HepG2 (cell line): ENCODE data around the gene CELF5. TPM values are rescaled to one million over a fixed set of nuclear protein-coding genes. Genes with fewer than 3 reads are reported as not detected.

Source experiments
- ATAC-seq: fragments of 200-7000 bp; cut with Tn5 transposase; 3 replicates; pipeline ENCODE4 v1.9.1; 2020; ENCODE audit warnings: mild to moderate bottlenecking, moderate library complexity
- BruUV-seq: library from RNA; stranded (reverse); fragments of 400-500 nt; replicated peaks from 2 replicates; lab custom pipeline; 2021; lab: Mats Ljungman, UMichigan
- CTCF ChIA-PET: fragments of 300-600 bp; formaldehyde crosslinking; extraction: SDS; loops from one replicate; lab custom pipeline; 2021; ENCODE audit warnings: low total read pairs, inconsistent platforms, low intra/inter-chr PET ratio; lab: Yijun Ruan, JAX
- POLR2A ChIA-PET: fragments of 350-600 bp; sonication (Branson Sonifier 250); formaldehyde crosslinking; loops from one replicate; lab custom pipeline; 2020; ENCODE audit warnings: antibody characterized with exemption, inconsistent platforms; lab: Yijun Ruan, JAX
- DNase-seq: peaks from one replicate; pipeline ENCODE4 v3.0.0-alpha.2; 2015; ENCODE audit warnings: low spot score
- FAIRE-seq: peaks from 3 replicates; lab custom pipeline; 2011; peaks lifted over from hg19 to GRCh38; lab: Jason Lieb, UNC
- H2AFZ ChIP-seq: one replicate; pipeline ENCODE4 v1.6.1; 2011; ENCODE audit warnings: low read length, inconsistent platforms
- H3K27ac ChIP-seq: fragments of 300-600 bp; 3 replicates; pipeline ENCODE4 v1.8.0; 2011; ENCODE audit warnings: mixed run types, mild to moderate bottlenecking, mixed read lengths, low read length, inconsistent platforms; ENCODE audit not compliant: insufficient read depth; ENCODE audit errors: extremely low read length
- H3K27me3 ChIP-seq, 2 experiments: fragments of 200-600 bp in 1 of 2; 2 replicates in 1 of 2; 3 replicates in 1 of 2; pipeline versions ENCODE4 v1.6.0 to v1.8.0; 2011; ENCODE audit warnings: low read length in 2 of 2, mild to moderate bottlenecking in 2 of 2, moderate library complexity in 2 of 2, inconsistent platforms in 1 of 2; ENCODE audit not compliant: insufficient read depth in 2 of 2, control insufficient read depth in 1 of 2
- H3K36me3 ChIP-seq, 2 experiments: fragments of 200-600 bp in 1 of 2; replicated peaks in 1 of 2; 2 replicates in 1 of 2; 3 replicates in 1 of 2; pipeline versions ENCODE4 v1.5.1 to v1.8.0; 2011; ENCODE audit warnings: low read length in 2 of 2, inconsistent platforms in 1 of 2; ENCODE audit not compliant: insufficient read depth in 2 of 2, control insufficient read depth in 1 of 2
- H3K4me1 ChIP-seq: 2 replicates; pipeline ENCODE4 v1.5.1; 2012; ENCODE audit warnings: low read length, inconsistent platforms; ENCODE audit not compliant: insufficient read depth
- H3K4me2 ChIP-seq: 2 replicates; pipeline ENCODE4 v1.6.0; 2011; ENCODE audit warnings: low read depth, low read length, inconsistent platforms
- H3K4me3 ChIP-seq, 3 experiments: fragments of 200-600 bp in 1 of 3; sonication (generic), shearing (Covaris generic) in 1 of 3; replicated peaks in 1 of 3; 2 replicates each; pipeline ENCODE4 v1.5.1; 2011 to 2016; ENCODE audit warnings: low read length in 3 of 3, inconsistent platforms in 2 of 3, low read depth in 2 of 3, mild to moderate bottlenecking in 2 of 3, control low read depth in 1 of 3, mixed read lengths in 1 of 3; ENCODE audit not compliant: insufficient read depth in 1 of 3
- H3K79me2 ChIP-seq: one replicate; pipeline ENCODE4 v1.6.1; 2011; ENCODE audit warnings: low read length, inconsistent platforms; ENCODE audit not compliant: insufficient read depth
- H3K9ac ChIP-seq: 2 replicates; pipeline ENCODE4 v1.6.0; 2011; ENCODE audit warnings: mild to moderate bottlenecking, low read depth, low read length, inconsistent platforms; ENCODE audit not compliant: insufficient read depth
- H3K9me3 ChIP-seq: 2 replicates; pipeline ENCODE4 v1.5.1; 2012; ENCODE audit warnings: mild to moderate bottlenecking, low read length
- H4K20me1 ChIP-seq: 2 replicates; pipeline ENCODE4 v1.6.0; 2011; ENCODE audit warnings: inconsistent platforms, mild to moderate bottlenecking, low read length, moderate library complexity; ENCODE audit not compliant: insufficient read depth
- ZNF768 ChIP-seq: sonication (generic); formaldehyde crosslinking; IDR thresholded peaks from 2 replicates; pipeline ENCODE4 v1.4.0; 2020; ENCODE audit warnings: missing genetic modification reagents
- WGBS: methylation state at CpG from one replicate; pipeline ENCODE4 v1.1.6; 2017; ENCODE audit warnings: low lambda C conversion rate; 5-methylcytosine and 5-hydroxymethylcytosine counted together
- in situ Hi-C: cut with HindIII; loops from 2 replicates; pipeline ENCODE4 v1.10.0; 2017; ENCODE audit warnings: low pct_unique_long_range_greater_than_20kb; ENCODE audit not compliant: extremely low pct_ligation_motif_present
- intact Hi-C: fragments of 100-400 bp; cut with micrococcal nuclease; formaldehyde crosslinking; loops from one replicate; pipeline ENCODE4 v1.10.0; 2022; ENCODE audit not compliant: unreplicated experiment
- polyA plus RNA-seq, 8 experiments: library from polyadenylated mRNA; depleted of rRNA in 3 of 8; stranded (reverse) in 7 of 8; unstranded in 1 of 8; fragments of >200 nt; fragmentation: Illumina TruSeq in 4 of 8; extraction: Trizol in 4 of 8; gene quantifications; 2 replicates each; pipeline versions ENCODE4 v1.2.1 to v1.2.3, GENCODE V29; 2011 to 2016; ENCODE audit warnings: low read depth in 4 of 8, missing spikeins in 1 of 8, mixed read lengths in 1 of 8; ENCODE audit not compliant: insufficient read depth in 1 of 8
- total RNA-seq, 5 experiments: library from RNA; depleted of rRNA; stranded (reverse); fragments of >200 nt; fragmentation: Illumina TruSeq; extraction: Trizol; gene quantifications; 2 replicates each; pipeline ENCODE4 v1.2.3, GENCODE V29; 2016; ENCODE audit warnings: low read depth in 1 of 5
- TF ChIP-seq, protein P1 (sequence below): sonication (generic); formaldehyde crosslinking; IDR thresholded peaks from 2 replicates; pipeline ENCODE4 v1.4.0; 2020; ENCODE audit warnings: missing genetic modification reagents
- TF ChIP-seq, protein P2 (sequence below): sonication (generic); formaldehyde crosslinking; IDR thresholded peaks from 2 replicates; pipeline ENCODE4 v1.4.0; 2020; ENCODE audit warnings: missing genetic modification reagents
- TF ChIP-seq, protein P3 (sequence below): sonication (generic); formaldehyde crosslinking; IDR thresholded peaks from 2 replicates; pipeline ENCODE4 v1.4.0; 2020; ENCODE audit warnings: missing genetic modification reagents
- TF ChIP-seq, protein P4 (sequence below): sonication (generic); formaldehyde crosslinking; IDR thresholded peaks from 2 replicates; pipeline ENCODE4 v1.5.0; 2020; ENCODE audit warnings: missing genetic modification reagents
- TF ChIP-seq, protein P5 (sequence below): sonication (generic); formaldehyde crosslinking; IDR thresholded peaks from 2 replicates; pipeline ENCODE4 v1.5.1; 2020; ENCODE audit warnings: mild to moderate bottlenecking, moderate library complexity, missing genetic modification reagents

CELF5 gene
- total and polyA plus RNA-seq, 2 of the 13 experiments (the other 11 are each of a cell fraction or from before 2014, with no cell fraction given), result 0.31 to 0.84 TPM

DNA sequence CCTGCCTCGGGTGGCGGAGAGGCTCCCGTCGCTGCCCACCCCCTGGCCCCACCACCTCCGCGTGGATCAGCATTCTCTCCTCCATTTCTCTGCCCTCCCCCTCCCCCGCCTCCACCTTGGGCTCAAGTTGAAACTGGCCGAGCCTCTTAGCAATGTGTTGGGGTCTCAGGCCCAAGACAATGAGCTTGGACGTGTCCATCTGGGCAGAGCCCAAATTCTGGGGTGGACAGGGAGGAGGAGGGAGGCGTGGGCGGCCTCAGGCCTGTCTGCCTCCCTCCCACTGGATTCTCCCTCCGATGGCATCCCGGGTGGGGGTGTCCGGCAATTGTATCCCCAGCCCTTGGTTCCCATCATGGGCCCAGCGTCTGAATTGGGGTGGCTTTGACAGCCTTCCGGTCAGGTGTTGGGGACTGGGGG, 1.2 kb downstream of the CELF5 start (continued):
- TF ChIP-seq, protein P1, sequence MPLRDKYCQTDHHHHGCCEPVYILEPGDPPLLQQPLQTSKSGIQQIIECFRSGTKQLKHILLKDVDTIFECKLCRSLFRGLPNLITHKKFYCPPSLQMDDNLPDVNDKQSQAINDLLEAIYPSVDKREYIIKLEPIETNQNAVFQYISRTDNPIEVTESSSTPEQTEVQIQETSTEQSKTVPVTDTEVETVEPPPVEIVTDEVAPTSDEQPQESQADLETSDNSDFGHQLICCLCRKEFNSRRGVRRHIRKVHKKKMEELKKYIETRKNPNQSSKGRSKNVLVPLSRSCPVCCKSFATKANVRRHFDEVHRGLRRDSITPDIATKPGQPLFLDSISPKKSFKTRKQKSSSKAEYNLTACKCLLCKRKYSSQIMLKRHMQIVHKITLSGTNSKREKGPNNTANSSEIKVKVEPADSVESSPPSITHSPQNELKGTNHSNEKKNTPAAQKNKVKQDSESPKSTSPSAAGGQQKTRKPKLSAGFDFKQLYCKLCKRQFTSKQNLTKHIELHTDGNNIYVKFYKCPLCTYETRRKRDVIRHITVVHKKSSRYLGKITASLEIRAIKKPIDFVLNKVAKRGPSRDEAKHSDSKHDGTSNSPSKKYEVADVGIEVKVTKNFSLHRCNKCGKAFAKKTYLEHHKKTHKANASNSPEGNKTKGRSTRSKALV, result no peak

DNA sequence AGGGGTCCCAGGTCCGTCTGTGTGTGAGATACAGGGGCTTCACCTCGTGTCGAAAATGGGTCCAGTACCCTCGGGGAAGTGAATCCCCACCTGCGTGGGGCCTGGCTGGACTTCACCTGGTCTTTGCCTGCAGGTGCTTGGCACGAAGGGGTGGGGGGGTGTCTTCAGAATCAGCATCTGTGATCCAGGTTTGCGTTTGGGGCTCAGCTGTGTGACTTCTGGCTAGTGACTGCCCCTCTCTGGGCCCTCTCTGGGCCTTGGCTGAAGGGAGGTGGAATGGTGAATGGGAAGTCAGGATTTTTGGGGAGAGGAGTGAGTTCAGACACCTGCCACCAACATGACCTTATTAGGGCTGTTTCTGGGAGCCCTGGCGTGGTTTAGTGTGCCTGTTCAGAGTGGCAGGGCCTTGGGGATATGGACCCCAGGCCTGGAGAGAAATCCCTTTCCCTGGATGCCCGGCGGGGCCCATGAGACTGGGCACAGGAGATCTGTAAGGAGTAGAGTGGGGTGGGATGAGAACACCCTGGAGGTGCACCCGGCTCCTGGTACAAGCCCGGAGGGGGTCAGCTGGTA, 2.7 kb downstream of the CELF5 start:
- no peaks in the 10 kb centered on the region for H3K4me1 ChIP-seq
- H3K4me2 ChIP-seq, result no peak overlapping the region
- FAIRE-seq (no peak), ATAC-seq (no peak; the same call in 2 of the 3 replicates), DNase-seq (no peak)
- BruUV-seq, result no TSS peak
- ChIA-PET POLR2A (no interaction called here), CTCF (no interaction called here)
- H3K27ac ChIP-seq, result no peak overlapping the region
- no peaks in the 10 kb centered on the region for H3K9me3 ChIP-seq
- TF ChIP-seq, protein P2, sequence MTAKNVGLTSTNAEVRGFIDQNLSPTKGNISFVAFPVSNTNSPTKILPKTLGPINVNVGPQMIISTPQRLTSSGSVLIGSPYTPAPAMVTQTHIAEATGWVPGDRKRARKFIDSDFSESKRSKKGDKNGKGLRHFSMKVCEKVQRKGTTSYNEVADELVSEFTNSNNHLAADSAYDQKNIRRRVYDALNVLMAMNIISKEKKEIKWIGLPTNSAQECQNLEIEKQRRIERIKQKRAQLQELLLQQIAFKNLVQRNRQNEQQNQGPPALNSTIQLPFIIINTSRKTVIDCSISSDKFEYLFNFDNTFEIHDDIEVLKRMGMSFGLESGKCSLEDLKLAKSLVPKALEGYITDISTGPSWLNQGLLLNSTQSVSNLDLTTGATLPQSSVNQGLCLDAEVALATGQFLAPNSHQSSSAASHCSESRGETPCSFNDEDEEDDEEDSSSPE, result no peak
- TF ChIP-seq ZNF768 (CRISPR knock-in tag), result peak; percentile 96
- TF ChIP-seq, protein P3, sequence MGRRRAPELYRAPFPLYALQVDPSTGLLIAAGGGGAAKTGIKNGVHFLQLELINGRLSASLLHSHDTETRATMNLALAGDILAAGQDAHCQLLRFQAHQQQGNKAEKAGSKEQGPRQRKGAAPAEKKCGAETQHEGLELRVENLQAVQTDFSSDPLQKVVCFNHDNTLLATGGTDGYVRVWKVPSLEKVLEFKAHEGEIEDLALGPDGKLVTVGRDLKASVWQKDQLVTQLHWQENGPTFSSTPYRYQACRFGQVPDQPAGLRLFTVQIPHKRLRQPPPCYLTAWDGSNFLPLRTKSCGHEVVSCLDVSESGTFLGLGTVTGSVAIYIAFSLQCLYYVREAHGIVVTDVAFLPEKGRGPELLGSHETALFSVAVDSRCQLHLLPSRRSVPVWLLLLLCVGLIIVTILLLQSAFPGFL (CRISPR knock-in tag), result no peak
- TF ChIP-seq, protein P4, sequence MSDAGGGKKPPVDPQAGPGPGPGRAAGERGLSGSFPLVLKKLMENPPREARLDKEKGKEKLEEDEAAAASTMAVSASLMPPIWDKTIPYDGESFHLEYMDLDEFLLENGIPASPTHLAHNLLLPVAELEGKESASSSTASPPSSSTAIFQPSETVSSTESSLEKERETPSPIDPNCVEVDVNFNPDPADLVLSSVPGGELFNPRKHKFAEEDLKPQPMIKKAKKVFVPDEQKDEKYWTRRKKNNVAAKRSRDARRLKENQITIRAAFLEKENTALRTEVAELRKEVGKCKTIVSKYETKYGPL (CRISPR knock-in tag), result no peak
- TF ChIP-seq, protein P5, sequence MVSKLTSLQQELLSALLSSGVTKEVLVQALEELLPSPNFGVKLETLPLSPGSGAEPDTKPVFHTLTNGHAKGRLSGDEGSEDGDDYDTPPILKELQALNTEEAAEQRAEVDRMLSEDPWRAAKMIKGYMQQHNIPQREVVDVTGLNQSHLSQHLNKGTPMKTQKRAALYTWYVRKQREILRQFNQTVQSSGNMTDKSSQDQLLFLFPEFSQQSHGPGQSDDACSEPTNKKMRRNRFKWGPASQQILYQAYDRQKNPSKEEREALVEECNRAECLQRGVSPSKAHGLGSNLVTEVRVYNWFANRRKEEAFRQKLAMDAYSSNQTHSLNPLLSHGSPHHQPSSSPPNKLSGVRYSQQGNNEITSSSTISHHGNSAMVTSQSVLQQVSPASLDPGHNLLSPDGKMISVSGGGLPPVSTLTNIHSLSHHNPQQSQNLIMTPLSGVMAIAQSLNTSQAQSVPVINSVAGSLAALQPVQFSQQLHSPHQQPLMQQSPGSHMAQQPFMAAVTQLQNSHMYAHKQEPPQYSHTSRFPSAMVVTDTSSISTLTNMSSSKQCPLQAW (CRISPR knock-in tag), result no peak
- H3K9ac ChIP-seq, result no peak overlapping the region
- in situ Hi-C loops, result no loop called here
- H3K4me3 ChIP-seq, result no peak overlapping the region
- H3K79me2 ChIP-seq, result no peaks in the 10 kb centered on the region
- no peaks in the 10 kb centered on the region for H3K36me3 ChIP-seq
- H4K20me1 ChIP-seq, result peaks cover 4% of the 10 kb centered on the region; the same call in 1 of the 2 replicates
- H2AFZ ChIP-seq, result no peak overlapping the region
- WGBS, result 0% methylated on average over 4 of the region's 12 CpGs
- H3K27me3 ChIP-seq, result peaks cover 2 to 43% of the 10 kb centered on the region in 2 experiments; a peak in 4 of 5 replicates
- intact Hi-C loops, result no loop called here
